SK-MEL-5 (cell line): ENCODE data around the gene PVALEF. TPM values are rescaled to one million over a fixed set of nuclear protein-coding genes. Genes with fewer than 3 reads are reported as not detected.

Experiments used
- DNase-seq: peaks from one replicate; pipeline ENCODE4 v3.0.0-alpha.2; 2016; ENCODE audit warnings: low read depth, low spot score
- in situ Hi-C: cut with HindIII; loops from 2 replicates; pipeline ENCODE4 v1.10.0; 2016; ENCODE audit warnings: low sequenced_read_pairs, high pct_unique_total_duplicates, low pct_unique_long_range_greater_than_20kb
- total RNA-seq: library from RNA; depleted of rRNA; stranded (reverse); fragments of >200 nt; shearing (Covaris generic); gene quantifications from 2 replicates; pipeline ENCODE4 v1.2.3, GENCODE V29; 2014

Gene PVALEF
- total RNA-seq, 1 experiment from 2014 or later: not detected

- no peak for DNase-seq
- in situ Hi-C loops: no loop called here
Observed at GRCh38 chr17:81187120-81187519, 21.8 kb downstream of the PVALEF start.

- DNase-seq: no peak
- in situ Hi-C loops: no loop called here
Observed at GRCh38 chr17:81187586-81188490, 22.5 kb downstream of the PVALEF start.

GRCh38 chr17:81188491-81188840, 23.2 kb downstream of the PVALEF start:
- in situ Hi-C loops: no loop called here
- DNase-seq: no peak

GRCh38 chr17:81189016-81189415, 23.7 kb downstream of the PVALEF start:
- in situ Hi-C loops: no loop called here
- DNase-seq: no peak

GRCh38 chr17:81189670-81190530, 24.6 kb downstream of the PVALEF start:
- in situ Hi-C loops: no loop called here
- peak; percentile 55 for DNase-seq

GRCh38 chr17:81190591-81190990, 25.3 kb downstream of the PVALEF start:
- in situ Hi-C loops: no loop called here
- no peak for DNase-seq

GRCh38 chr17:81191116-81191515, 25.8 kb downstream of the PVALEF start:
- no peak for DNase-seq
- in situ Hi-C loops: no loop called here

GRCh38 chr17:81191646-81192045, 26.3 kb downstream of the PVALEF start:
- DNase-seq: no peak
- in situ Hi-C loops: no loop called here

GRCh38 chr17:81192386-81193050, 27.2 kb downstream of the PVALEF start:
- in situ Hi-C loops: no loop called here

GRCh38 chr17:81193051-81193410, 27.7 kb downstream of the PVALEF start:
- DNase-seq: no peak
- in situ Hi-C loops: no loop called here

More at GRCh38 chr17:81192386-81193050, 27.2 kb downstream of the PVALEF start:
- DNase-seq: no peak

- DNase-seq: no peak
- in situ Hi-C loops: no loop called here
Observed at GRCh38 chr17:81193470-81194224, 28.3 kb downstream of the PVALEF start.

- in situ Hi-C loops: no loop called here
- no peak for DNase-seq
Observed at GRCh38 chr17:81194225-81194760, 29.0 kb downstream of the PVALEF start.

GRCh38 chr17:81194941-81195901, 29.9 kb downstream of the PVALEF start:
- in situ Hi-C loops: no loop called here
- no peak for DNase-seq

GRCh38 chr17:81195941-81196495, 30.7 kb downstream of the PVALEF start:
- in situ Hi-C loops: no loop called here
- no peak for DNase-seq

GRCh38 chr17:81196505-81197408, 31.4 kb downstream of the PVALEF start:
- in situ Hi-C loops: no loop called here
- no peak for DNase-seq
